ENCODE results near the gene DPEP1.

DNA sequence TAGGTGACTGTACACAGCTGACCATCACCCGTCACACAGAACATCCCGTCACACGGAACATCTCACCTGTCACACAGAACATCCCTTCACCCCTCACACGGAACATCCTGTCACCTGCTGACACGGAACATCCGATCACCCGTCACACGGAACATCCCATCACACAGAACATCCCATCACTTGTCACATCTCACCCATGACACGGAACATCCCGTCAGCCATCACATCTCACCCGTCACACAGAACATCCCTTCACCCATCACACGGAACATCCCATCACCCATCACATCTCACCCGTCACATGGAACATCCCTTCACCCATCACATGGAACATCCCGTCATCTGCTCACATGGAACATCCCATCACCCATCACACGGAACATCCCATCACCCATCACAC lies 34.1 kb upstream of the DPEP1 start:
- TF ChIP-seq, protein P1, sequence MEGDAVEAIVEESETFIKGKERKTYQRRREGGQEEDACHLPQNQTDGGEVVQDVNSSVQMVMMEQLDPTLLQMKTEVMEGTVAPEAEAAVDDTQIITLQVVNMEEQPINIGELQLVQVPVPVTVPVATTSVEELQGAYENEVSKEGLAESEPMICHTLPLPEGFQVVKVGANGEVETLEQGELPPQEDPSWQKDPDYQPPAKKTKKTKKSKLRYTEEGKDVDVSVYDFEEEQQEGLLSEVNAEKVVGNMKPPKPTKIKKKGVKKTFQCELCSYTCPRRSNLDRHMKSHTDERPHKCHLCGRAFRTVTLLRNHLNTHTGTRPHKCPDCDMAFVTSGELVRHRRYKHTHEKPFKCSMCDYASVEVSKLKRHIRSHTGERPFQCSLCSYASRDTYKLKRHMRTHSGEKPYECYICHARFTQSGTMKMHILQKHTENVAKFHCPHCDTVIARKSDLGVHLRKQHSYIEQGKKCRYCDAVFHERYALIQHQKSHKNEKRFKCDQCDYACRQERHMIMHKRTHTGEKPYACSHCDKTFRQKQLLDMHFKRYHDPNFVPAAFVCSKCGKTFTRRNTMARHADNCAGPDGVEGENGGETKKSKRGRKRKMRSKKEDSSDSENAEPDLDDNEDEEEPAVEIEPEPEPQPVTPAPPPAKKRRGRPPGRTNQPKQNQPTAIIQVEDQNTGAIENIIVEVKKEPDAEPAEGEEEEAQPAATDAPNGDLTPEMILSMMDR (IDR thresholded peaks at IDR 0.05): no peak
- TF ChIP-seq EZH2phosphoT487 (IDR thresholded peaks at IDR 0.05): no peak
- no peak for TF ChIP-seq EZH2 (IDR thresholded peaks at IDR 0.05)
